NCI-H146 (cell line): ENCODE data around the gene VAT1L.
A peak's percentile ranks its signal among the peaks of the same experiment; 100 is the strongest.

ENCODE experiments used
- DNase-seq: peaks from one replicate; lab custom pipeline; 2025; lab: John Stamatoyannopoulos, UW

VAT1L gene

GRCh38 chr16:77869997-77870813 lies 81.8 kb downstream of the VAT1L start:
- DNase-seq = no peak

GRCh38 chr16:77871932-77872331 lies 83.6 kb downstream of the VAT1L start:
- no peak for DNase-seq

- DNase-seq = no peak
These were observed 84.7 kb downstream of the VAT1L start for GRCh38 chr16:77873066-77873465.

- DNase-seq = no peak
These were observed 86.0 kb downstream of the VAT1L start for GRCh38 chr16:77874347-77874746.

GRCh38 chr16:77876776-77877175 lies 88.4 kb downstream of the VAT1L start:
- DNase-seq = no peak

GRCh38 chr16:77877712-77878347 lies 89.5 kb downstream of the VAT1L start:
- no peak for DNase-seq

GRCh38 chr16:77881355-77882030 lies 93.1 kb downstream of the VAT1L start:
- DNase-seq = peak; percentile 49

- no peak for DNase-seq
These were observed 94.0 kb downstream of the VAT1L start for GRCh38 chr16:77882358-77882757.

- no peak for DNase-seq
These were observed 97.4 kb downstream of the VAT1L start for GRCh38 chr16:77885571-77886295.

- no peak for DNase-seq
These were observed 100.5 kb downstream of the VAT1L start for GRCh38 chr16:77888871-77889270.

GRCh38 chr16:77890075-77890474 lies 101.7 kb downstream of the VAT1L start:
- no peak for DNase-seq

- no peak for DNase-seq
These were observed 105.8 kb downstream of the VAT1L start for GRCh38 chr16:77894162-77894561.

GRCh38 chr16:77895962-77896361 lies 107.6 kb downstream of the VAT1L start:
- no peak for DNase-seq

GRCh38 chr16:77896415-77897128 lies 108.2 kb downstream of the VAT1L start:
- peak; percentile 70 for DNase-seq

GRCh38 chr16:77897129-77897437 lies 108.7 kb downstream of the VAT1L start:
- DNase-seq = no peak

GRCh38 chr16:77897831-77898605 lies 109.7 kb downstream of the VAT1L start:
- DNase-seq = no peak

GRCh38 chr16:77898671-77899211 lies 110.4 kb downstream of the VAT1L start:
- no peak for DNase-seq

- peak; percentile 39 for DNase-seq
These were observed 111.1 kb downstream of the VAT1L start for GRCh38 chr16:77899416-77899815.

- peak; percentile 23 for DNase-seq
These were observed 117.1 kb downstream of the VAT1L start for GRCh38 chr16:77905374-77905920.

- DNase-seq = no peak
These were observed 121.7 kb downstream of the VAT1L start for GRCh38 chr16:77910021-77910420.
